Fibroblast of skin of back (primary cell): ENCODE data around the gene MTHFD1L.
A peak's percentile ranks its signal among the peaks of the same experiment; 100 is the strongest.

Experiments
- DNase-seq: peaks from one replicate; pipeline ENCODE4 v3.0.0-alpha.2; 2013

The MTHFD1L gene

DNA sequence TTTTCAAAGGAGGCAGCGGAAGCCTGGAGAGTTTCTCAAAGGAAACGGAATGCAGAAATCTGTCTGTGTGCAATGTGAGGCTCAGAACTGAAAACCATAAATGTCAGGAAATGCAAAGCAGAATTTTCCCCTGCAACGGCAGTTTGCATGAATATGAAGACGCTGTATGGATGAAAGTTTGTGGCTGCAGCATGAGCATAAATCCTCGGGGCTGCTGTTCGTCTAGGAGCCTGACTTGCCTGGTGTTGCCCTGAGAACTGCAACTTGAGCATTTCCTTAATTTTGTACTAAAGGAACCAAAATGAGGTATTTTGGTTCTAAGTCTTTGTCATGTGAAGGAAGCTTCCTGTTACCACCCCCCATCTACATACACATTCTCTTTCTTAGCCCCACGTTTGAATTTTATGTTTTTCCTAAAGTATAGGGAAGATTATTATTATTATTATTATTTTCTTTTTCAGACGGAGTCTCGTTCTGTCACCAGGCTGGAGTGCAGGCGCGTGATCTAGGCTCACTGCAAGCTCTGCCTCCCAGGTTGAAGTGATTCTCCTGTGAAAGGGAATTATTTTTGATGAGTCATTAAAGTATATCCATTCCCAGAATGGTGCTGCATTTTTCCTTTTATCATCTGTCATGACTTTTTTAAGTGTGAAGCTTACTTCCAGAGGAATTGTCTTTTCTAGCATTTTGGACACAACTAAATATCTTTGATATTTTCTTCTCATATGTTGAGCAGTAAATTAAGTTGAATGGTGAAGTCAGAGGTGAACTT lies 33.1 kb downstream of the MTHFD1L start:
- peak; percentile 75 for DNase-seq

DNA sequence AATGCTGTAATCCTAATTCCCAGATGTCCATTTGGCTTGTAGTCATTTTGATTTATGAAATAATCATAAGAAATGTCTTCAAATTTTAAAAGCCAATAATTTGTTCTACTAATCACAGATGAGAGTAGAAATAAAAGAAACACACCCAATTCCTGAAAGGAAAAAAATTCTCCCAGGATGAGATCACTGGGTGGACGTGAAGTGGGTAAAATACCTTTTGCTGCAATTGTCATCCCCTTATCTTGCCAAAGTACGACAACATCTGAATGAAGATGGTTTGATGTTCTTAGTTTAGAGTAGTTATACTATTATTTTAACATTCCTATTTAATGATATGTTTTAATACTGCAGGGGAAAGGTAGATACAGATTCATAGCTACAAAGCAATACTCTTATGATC lies 33.7 kb downstream of the MTHFD1L start:
- DNase-seq = peak; percentile 49

DNA sequence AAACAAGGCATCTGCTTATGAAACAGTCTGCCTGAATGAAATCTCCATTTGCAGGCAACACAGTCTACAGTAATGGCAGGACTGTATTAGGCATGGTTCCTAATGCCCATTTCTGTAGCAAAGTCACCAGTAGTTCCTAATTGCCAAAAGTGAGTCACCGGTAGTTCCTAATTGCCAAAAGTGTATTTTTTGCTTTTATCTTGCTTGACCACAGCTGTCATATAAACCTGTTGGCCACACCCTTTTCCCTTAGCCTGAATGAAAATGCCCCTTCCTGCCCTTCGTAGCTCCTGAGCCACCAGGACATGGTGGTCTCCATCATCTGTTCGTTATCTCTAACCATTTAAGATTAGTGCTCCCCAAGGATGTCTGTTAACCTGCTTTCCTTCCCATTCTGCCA lies 34.5 kb downstream of the MTHFD1L start:
- DNase-seq = no peak

- DNase-seq = no peak
Observed at GRCh38 chr6:150902142-150902776, 36.8 kb downstream of the MTHFD1L start.

DNA sequence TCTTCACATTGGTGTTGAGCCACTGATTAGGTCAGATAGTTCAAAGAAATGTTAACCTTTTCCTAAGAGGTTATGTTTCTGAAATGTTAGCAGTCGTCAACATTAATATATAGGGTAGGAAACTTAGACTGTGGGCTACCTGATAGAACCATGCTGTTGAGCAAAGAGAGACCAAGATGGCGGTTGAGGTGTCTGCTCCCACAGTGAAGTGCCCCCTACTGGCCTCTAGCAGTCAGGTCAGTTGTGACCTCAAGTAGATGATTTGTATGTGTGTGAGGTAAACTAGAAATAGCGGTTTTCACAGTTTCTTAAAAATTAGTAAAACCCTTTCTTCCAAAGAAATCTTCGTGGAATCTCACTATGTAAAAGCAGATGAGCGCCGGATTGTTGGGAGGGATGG lies 40.3 kb downstream of the MTHFD1L start:
- DNase-seq = no peak

DNA sequence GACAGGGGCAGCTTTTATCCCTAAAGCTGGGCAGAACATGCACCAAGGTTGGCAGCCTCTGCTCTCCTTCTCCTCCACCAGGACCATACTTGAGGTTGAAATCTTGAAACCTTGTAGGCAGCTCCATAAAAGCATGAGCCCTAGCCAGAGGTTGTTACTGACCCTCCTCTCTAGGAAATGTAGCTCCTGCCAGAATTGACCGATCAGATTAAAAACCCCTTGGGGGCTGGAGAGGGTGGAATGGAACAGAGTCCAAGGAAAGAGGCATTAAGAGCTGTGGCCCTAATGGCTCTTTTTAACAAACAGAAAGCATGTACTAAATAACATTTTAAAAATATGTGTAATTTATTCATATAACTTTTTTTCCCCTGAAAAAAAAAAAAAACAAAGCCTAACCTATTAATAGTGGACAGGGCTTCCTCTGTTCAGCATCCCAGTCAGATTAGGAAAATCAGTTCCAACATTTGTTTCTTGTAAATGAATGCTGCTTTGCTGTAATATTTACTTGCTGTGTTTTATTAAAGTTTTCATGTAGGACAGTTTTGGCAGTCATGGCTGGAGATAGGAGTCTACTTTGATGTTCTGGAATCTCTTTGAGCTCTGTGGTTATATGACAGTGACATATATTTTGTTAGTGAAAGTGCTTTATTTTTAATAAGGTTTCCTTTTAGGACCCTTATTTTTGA lies 41.3 kb downstream of the MTHFD1L start:
- DNase-seq = no peak

DNA sequence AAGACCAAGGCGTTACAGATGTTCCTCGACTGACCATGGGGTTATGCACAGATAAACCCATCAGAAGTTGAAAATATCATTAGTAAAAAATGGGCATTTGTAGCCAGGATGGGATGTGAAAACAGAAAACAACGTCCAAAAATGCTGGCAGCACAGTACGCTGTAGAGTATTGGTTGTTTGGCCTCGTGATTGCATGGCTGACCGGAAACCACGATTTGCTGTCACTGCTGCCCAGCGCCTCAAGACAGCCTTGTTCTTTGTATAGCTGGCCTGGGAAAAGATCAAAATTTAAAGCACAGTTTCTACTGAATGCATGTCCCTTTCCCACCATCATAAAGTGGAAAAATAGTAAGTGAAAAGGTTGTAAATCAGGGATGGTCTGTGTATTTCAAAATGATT lies 41.9 kb downstream of the MTHFD1L start:
- no peak for DNase-seq

DNA sequence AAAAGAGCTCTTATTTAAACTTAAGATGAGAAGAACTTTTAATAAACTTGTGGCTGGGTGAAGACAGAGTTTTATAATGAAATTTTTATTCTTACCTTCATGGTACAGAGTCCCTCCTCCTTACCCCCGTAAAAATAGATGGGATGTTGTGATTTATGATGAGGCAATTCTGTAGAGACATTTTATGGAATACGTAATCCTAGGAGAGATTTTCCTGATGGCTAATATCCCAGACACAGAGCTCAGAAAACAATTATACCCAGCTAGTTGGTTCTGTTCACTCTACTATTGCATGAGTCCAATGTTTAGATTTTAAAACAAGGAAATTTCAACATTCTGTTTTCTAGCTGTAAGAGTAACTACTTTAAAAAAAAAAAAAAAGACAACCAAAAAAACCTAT lies 43.4 kb downstream of the MTHFD1L start:
- no peak for DNase-seq

DNA sequence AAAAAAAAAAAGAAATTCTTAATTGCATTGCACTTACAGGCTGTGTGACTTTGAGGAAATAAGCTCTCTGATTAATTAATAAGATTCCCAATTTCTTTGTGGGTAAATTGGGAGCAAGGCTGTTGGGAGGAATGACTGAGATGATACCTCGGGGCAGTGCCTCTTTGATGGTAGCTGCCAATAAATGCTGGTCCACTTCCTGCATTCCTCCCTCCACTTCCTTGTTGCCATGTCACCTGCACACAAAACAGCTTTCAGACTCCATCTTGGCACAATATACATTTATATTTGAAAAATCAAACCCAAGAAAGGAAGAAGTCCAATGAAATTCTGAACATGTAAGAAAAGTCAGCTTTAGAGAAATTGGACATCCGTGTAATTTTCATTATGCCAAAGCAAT lies 45.1 kb downstream of the MTHFD1L start:
- no peak for DNase-seq

DNA sequence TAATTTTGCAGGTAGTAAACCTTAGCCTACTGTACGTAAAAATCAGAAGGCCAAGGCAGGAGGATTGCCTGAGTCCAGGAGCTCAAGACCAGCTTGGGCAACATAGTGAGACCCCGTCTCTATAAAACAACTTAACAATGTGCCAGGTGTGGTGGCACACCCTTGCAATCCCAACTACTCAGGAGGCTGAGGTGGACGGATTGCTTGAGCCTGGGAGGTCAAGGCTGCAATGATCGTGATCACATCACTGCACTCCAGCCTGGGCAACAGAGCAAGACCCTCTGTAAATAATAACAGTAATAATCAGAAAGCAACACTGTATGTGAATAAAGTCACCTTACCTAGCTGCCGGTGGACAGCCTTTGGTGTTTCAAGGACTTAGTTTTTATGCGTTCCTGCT lies 48.9 kb downstream of the MTHFD1L start:
- no peak for DNase-seq

GRCh38 chr6:150915131-150915879 lies 49.8 kb downstream of the MTHFD1L start:
- peak; percentile 65 for DNase-seq

DNA sequence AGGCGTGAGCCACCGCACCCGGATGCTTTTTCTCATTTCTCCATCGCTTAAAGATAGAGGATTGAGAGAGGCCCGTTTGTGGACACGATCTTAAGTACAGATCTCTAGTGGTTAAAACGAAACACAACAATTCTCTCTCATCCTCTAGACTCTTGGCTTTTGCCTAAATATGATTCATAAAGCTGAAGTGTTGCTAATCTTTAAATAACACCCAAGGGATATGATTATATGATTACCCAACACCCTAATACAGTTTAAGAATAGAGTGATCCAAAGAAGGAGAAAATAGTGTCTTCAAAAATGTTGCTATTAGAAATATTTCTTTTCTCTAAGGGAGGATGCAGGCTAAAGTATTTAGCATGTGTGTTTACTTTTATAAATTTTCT lies 50.4 kb downstream of the MTHFD1L start:
- DNase-seq = peak; percentile 88

DNA sequence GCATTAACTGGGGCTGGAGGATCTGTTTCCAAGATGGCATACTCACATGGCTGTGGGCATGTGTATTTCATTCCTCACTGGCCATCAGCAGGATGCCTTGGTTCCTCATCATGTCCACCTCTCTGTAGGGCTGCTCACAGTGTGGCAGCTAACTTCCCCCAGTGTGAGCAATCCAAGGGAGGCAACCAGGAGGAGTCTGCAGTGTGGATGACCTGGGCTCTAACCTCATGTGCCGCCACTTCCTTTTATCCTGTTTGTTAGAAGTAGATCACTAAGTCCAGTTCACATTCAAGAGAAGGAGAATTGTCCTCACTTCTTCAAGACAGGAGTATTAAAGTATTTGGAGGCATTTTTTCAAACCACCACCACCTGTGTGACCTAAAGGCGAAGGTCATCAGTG lies 54.4 kb downstream of the MTHFD1L start:
- no peak for DNase-seq

DNA sequence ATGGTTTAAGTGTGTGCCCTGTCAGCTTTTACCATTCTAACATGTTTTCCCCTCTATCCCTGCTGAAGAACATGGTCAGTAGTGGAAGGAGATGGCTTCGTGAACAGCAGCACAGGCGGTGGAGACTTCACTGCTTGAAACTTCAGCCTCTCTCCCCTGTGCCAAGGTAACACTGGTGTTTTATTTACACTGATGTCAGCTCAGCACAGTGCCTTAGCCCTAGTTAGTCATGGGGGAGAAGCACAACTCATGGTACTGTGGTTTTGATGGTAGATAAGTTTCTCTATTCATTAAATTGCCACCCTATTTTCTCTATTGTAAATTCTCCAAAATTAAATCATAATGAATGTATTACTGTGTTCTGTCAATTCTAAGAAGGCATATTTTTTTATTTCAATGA lies 56.6 kb downstream of the MTHFD1L start:
- no peak for DNase-seq

DNA sequence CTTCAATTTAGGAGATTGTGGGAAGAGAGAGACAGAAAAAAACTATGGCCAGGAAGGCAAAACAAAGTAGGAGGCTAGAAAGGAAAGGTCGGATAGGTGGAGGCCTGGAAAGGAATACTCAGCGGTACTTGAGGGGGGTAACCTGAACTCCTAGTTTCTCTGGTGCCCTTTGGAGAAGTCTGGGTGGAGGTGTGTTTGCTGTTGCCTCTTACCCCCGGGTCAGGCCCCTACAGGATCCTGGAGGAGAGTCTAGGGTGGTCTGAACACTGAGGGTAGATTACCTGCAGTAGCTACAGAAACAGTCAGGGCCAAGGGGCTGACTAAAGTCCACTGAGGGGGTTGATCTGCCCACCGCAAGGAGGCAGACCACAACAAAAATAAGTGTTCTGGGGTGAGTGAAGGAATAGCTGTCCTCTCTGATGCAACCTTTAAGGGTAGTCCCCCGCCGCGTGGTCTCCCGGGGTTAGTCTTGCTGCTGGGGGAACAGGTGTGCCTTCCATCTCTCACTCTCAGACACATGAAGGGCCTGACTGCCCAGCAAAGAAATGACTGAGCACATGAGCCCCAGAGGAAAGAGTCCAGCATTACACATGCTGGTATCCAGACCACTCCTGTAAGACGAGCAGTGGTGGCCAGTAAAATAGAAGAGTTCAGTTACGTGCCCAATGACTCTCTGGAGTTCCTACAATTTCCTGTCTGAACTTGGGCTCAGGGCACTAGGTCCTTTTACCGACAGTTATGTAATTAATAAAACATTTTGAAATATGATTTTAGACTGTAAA lies 59.5 kb downstream of the MTHFD1L start:
- no peak for DNase-seq

DNA sequence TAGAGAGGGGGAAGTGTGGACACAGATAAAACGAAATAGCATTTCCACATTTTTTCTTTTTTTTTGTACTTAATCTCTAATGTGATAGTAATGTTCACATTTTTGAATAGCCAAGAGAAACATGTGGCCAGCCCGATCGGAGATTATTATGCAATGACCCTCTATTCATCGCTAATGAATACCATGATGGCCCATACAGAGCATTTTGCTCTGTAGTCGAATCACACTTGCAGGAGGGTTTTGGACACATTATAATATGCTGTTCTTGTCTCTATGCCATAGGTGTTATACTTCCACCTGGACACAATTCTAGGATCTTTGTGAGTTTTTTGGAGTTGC lies 60.1 kb downstream of the MTHFD1L start:
- DNase-seq = no peak

- DNase-seq = no peak
Observed at GRCh38 chr6:150925976-150926375, 60.5 kb downstream of the MTHFD1L start.

DNA sequence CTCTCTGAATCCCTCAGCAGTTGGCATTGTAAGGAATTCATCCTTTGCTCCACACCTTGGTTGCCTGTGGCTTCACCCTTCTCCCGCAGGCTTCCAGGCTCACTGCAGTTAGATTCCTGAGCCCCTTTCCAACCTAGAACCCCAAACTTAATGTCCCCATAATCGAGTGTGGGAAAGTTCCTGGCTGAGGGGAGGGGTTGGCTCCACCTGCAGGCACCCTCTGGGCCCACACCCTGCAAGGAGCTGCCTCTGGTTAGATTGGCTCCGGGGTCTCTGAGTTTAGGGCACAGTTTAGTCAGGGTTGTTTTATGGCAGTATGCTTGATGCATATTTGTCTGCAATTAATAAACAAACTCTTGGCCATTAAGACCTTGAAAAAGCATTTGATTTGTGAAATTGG lies 63.4 kb downstream of the MTHFD1L start:
- DNase-seq = no peak

DNA sequence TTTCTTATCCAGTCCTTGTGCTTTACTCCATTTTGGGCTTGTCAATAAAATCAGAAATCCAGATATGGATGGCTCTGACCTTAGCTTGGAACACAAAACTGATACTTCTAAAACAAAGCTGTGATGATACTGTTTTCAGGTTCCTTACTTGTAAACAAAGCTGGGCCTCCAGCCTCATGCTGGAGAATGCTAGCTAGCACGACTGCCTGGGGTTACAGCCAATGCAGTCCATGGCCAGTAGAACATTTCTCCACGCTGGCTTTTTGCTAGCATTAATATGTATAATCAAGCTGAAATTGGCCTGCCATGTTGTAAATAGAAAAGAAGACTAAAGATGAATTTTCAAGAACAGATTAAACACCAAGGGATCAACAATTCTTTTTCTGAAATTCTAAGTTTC lies 63.9 kb downstream of the MTHFD1L start:
- no peak for DNase-seq

GRCh38 chr6:150930841-150931240 lies 65.3 kb downstream of the MTHFD1L start:
- peak; percentile 95 for DNase-seq

GRCh38 chr6:150931405-150931804 lies 65.9 kb downstream of the MTHFD1L start:
- DNase-seq = no peak

DNA sequence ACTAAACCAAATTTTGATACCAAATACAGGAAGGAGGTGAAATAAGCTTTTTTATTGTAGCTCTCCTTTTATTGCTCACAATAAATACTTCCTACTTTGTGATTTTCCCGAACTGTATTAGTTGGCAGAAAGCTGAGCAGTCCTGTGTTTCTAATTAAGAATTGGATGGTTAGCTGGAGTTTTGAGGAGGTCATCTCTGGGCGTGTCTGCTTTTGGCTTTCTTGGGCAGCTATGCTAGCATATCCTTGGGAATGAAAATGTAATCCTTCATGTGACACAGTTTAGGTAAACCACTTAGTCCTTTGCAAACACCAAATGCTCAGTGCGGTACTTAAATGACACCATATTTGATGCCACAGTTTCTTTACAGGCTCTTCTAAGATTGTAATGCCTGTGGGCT lies 67.5 kb downstream of the MTHFD1L start:
- DNase-seq = peak; percentile 75

DNA sequence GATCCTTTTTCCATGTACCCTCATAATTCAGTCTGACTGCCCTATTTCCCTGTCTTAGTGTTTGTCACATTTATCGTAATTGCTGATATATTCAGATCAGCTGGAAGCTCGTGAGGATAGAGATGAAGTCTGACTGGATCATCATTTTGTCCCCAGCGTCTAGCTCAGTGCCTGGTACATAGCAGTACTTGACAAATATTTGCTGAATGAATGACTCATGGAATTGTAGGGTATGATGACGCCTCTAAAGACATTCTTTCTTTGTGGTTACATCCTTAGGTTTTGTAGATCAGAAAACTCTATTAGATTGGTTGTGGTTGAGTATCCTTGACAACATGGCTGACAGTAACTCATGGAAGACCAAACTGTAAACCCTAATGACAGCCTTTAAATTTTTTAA lies 68.9 kb downstream of the MTHFD1L start:
- DNase-seq = peak; percentile 94
